K562 (cell line): ENCODE data around the gene OPCML. TPM values are rescaled to one million over a fixed set of nuclear protein-coding genes. Genes with fewer than 3 reads are reported as not detected.

Experiments used
- ATAC-seq: fragments of 200-7000 bp; cut with Tn5 transposase; 3 replicates; pipeline ENCODE4 v1.9.1; 2020; ENCODE audit warnings: moderate library complexity
- BruUV-seq: library from RNA; stranded (reverse); fragments of 400-500 nt; replicated peaks from 2 replicates; lab custom pipeline; 2021; lab: Mats Ljungman, UMichigan
- CTCF ChIA-PET: fragments of 300-600 bp; formaldehyde crosslinking; extraction: SDS; loops from one replicate; lab custom pipeline; 2021; ENCODE audit warnings: low intra/inter-chr PET ratio; lab: Yijun Ruan, JAX
- POLR2A ChIA-PET: fragments of 300-600, 350-650 bp; sonication (Branson Sonifier 250); formaldehyde crosslinking; extraction: SDS; loops from one replicate; lab custom pipeline; 2021; ENCODE audit warnings: antibody characterized with exemption, inconsistent platforms; lab: Yijun Ruan, JAX
- DNase-seq, 4 experiments: peaks; one replicate each; pipeline versions ENCODE4 v3.0.0 to v3.0.0-alpha.2; 2011 to 2018; ENCODE audit warnings: low spot score in 3 of 4, mixed read lengths in 3 of 4; ENCODE audit errors: extremely low read depth in 1 of 4
- FAIRE-seq: peaks from 2 replicates; lab custom pipeline; 2011; peaks lifted over from hg19 to GRCh38; lab: Jason Lieb, UNC
- H2AFZ ChIP-seq: 2 replicates; pipeline ENCODE4 v1.6.0; 2011; ENCODE audit warnings: low read depth, low read length, control low read depth, inconsistent platforms
- H3K27ac ChIP-seq: fragments of 200-600 bp; 3 replicates; pipeline ENCODE4 v1.8.0; 2011; ENCODE audit warnings: low read depth, mild to moderate bottlenecking, control low read depth, inconsistent platforms, low read length, moderate library complexity, mixed read lengths; ENCODE audit errors: extremely low read depth
- H3K27me3 ChIP-seq, 2 experiments: fragments of 300-600 bp in 1 of 2; 2 replicates in 1 of 2; 3 replicates in 1 of 2; pipeline versions ENCODE4 v1.6.0 to v1.8.0; 2011; ENCODE audit warnings: inconsistent platforms in 2 of 2, low read length in 2 of 2, mild to moderate bottlenecking in 1 of 2, mixed read lengths in 1 of 2, moderate library complexity in 1 of 2; ENCODE audit not compliant: control insufficient read depth in 2 of 2, insufficient read depth in 2 of 2
- H3K36me3 ChIP-seq: fragments of 300-600 bp; 3 replicates; pipeline ENCODE4 v1.8.0; 2011; ENCODE audit warnings: mild to moderate bottlenecking, low read length, inconsistent platforms; ENCODE audit not compliant: control insufficient read depth, insufficient read depth
- H3K4me1 ChIP-seq, 2 experiments: fragments of 200-600 bp in 1 of 2; replicated peaks in 1 of 2; 2 replicates in 1 of 2; 3 replicates in 1 of 2; pipeline versions ENCODE4 v1.5.1 to v1.8.0; 2011; ENCODE audit warnings: inconsistent platforms in 2 of 2, low read length in 2 of 2, mild to moderate bottlenecking in 1 of 2, mixed read lengths in 1 of 2, moderate library complexity in 1 of 2; ENCODE audit not compliant: control insufficient read depth in 2 of 2, insufficient read depth in 2 of 2
- H3K4me2 ChIP-seq: 2 replicates; pipeline ENCODE4 v1.6.1; 2011; ENCODE audit warnings: low read length, control low read depth, inconsistent platforms, mixed read lengths; ENCODE audit not compliant: insufficient read depth
- H3K4me3 ChIP-seq: fragments of 200-600 bp; sonication (generic), shearing (Covaris generic); 2 replicates; pipeline ENCODE4 v1.5.1; 2016; ENCODE audit warnings: control low read depth, inconsistent platforms
- H3K79me2 ChIP-seq: fragments of 200-600 bp; 3 replicates; pipeline ENCODE4 v1.8.0; 2011; ENCODE audit warnings: low read length, inconsistent platforms; ENCODE audit not compliant: control insufficient read depth, insufficient read depth
- H3K9ac ChIP-seq, 2 experiments: 2 replicates each; pipeline versions ENCODE4 v1.6.0 to v1.6.1; 2011; ENCODE audit warnings: low read depth in 2 of 2, low read length in 2 of 2, control low read depth in 1 of 2, inconsistent platforms in 1 of 2, mild to moderate bottlenecking in 1 of 2, mixed read lengths in 1 of 2; ENCODE audit not compliant: insufficient read depth in 1 of 2
- H3K9me1 ChIP-seq: one replicate; pipeline ENCODE4 v1.6.0; 2011; ENCODE audit warnings: inconsistent platforms, mild to moderate bottlenecking, low read length, moderate library complexity; ENCODE audit not compliant: control insufficient read depth, insufficient read depth
- H3K9me3 ChIP-seq: replicated peaks from 2 replicates; pipeline ENCODE4 v1.5.1; 2011; ENCODE audit warnings: low read depth, low read length, inconsistent platforms; ENCODE audit not compliant: control insufficient read depth, insufficient read depth
- H4K20me1 ChIP-seq: replicated peaks from 2 replicates; pipeline ENCODE4 v1.6.1; 2011; ENCODE audit warnings: low read length, inconsistent platforms, mixed read lengths; ENCODE audit not compliant: control insufficient read depth, insufficient read depth
- DACH1 ChIP-seq: fragments of 450-650 bp; IDR thresholded peaks from 2 replicates; pipeline ENCODE4 v1.6.1; 2018; ENCODE audit not compliant: partially characterized antibody
- DNMT1 ChIP-seq: fragments of 450-650 bp; IDR thresholded peaks from 2 replicates; pipeline ENCODE4 v1.6.1; 2016; ENCODE audit warnings: antibody characterized with exemption, mild to moderate bottlenecking
- MBD2 ChIP-seq: sonication (generic); IDR thresholded peaks from 2 replicates; pipeline ENCODE4 v1.6.1; 2016; ENCODE audit warnings: low read depth, borderline replicate concordance
- NCOA4 ChIP-seq: fragments of 450-650 bp; IDR thresholded peaks from 2 replicates; pipeline ENCODE4 v1.6.1; 2018; ENCODE audit warnings: mild to moderate bottlenecking; ENCODE audit not compliant: partially characterized antibody
- NEUROD1 ChIP-seq: fragments of 150-350 bp; IDR thresholded peaks from 2 replicates; pipeline ENCODE4 v1.6.1; 2014; ENCODE audit warnings: borderline replicate concordance, low read length, low read depth; ENCODE audit not compliant: partially characterized antibody
- WGBS: fragments of 100-300 bp; shearing (Covaris generic); methylation state at CpG from one replicate; pipeline ENCODE4 v1.1.6; 2016; ENCODE audit warnings: low coverage, mixed read lengths; ENCODE audit not compliant: insufficient coverage; ENCODE audit errors: missing lambda C conversion rate; 5-methylcytosine and 5-hydroxymethylcytosine counted together
- in situ Hi-C: fragments of 300-500 bp; cut with MboI; formaldehyde crosslinking; loops from 4 replicates; pipeline ENCODE4 v1.15.0; 2018; ENCODE audit warnings: inconsistent platforms, mixed read lengths
- intact Hi-C: fragments of 100-400 bp; cut with micrococcal nuclease; formaldehyde crosslinking; loops from 2 replicates; pipeline ENCODE4 v1.14.2; 2022
- polyA plus RNA-seq, 8 experiments: library from polyadenylated mRNA; depleted of rRNA in 4 of 8; stranded (reverse) in 5 of 8; unstranded in 3 of 8; fragments of >200 nt; fragmentation: Nextera tagmentation in 2 of 8; fragmentation: Illumina TruSeq in 1 of 8; extraction: Ambion mirVana in 2 of 8; extraction: Trizol in 1 of 8; gene quantifications; 2 replicates each; pipeline versions ENCODE4 v1.2.1 to v1.2.3, GENCODE V29; 2011 to 2014; ENCODE audit warnings: inconsistent platforms in 1 of 8, missing spikeins in 1 of 8
- total RNA-seq, 7 experiments: library from RNA; depleted of rRNA in 6 of 7; stranded (reverse); fragments of >200 nt in 6 of 7; fragmentation: Illumina TruSeq in 2 of 7; extraction: Trizol in 2 of 7; gene quantifications; 2 replicates each; pipeline versions ENCODE4 v1.2.1 to v1.2.3, GENCODE V29; 2011 to 2021; ENCODE audit warnings: low replicate concordance in 1 of 7
- TF ChIP-seq, protein P1 (sequence below): fragments of 250-450 bp; sonication (Bioruptor Pico); IDR thresholded peaks from 2 replicates; pipeline ENCODE4 v1.4.0; 2020; ENCODE audit warnings: mild to moderate bottlenecking, moderate library complexity
- TF ChIP-seq, protein P2 (sequence below), 2 experiments: fragments of 450-650 bp in 1 of 2; sonication (generic) in 1 of 2; formaldehyde crosslinking; conservative IDR thresholded peaks; 2 replicates each; pipeline versions ENCODE4 v1.4.0 to v1.8.1; 2020 to 2022; ENCODE audit warnings: mild to moderate bottlenecking in 1 of 2, missing genetic modification reagents in 1 of 2
- TF ChIP-seq, protein P3 (sequence below), 2 experiments: fragments of 150-350 bp in 1 of 2; IDR thresholded peaks; 2 replicates each; pipeline ENCODE4 v1.6.1; 2012 to 2016; ENCODE audit warnings: low read depth in 2 of 2, low read length in 2 of 2, mild to moderate bottlenecking in 1 of 2, moderate library complexity in 1 of 2
- TF ChIP-seq, protein P4 (sequence below): fragments of 450-650 bp; IDR thresholded peaks from 2 replicates; pipeline ENCODE4 v1.6.1; 2018; ENCODE audit warnings: mild to moderate bottlenecking, low read depth; ENCODE audit not compliant: partially characterized antibody

Gene OPCML
- total and polyA plus RNA-seq, 9 of the 15 experiments (the other 6 are each of a cell fraction or from before 2014, with no cell fraction given): not detected

DNA sequence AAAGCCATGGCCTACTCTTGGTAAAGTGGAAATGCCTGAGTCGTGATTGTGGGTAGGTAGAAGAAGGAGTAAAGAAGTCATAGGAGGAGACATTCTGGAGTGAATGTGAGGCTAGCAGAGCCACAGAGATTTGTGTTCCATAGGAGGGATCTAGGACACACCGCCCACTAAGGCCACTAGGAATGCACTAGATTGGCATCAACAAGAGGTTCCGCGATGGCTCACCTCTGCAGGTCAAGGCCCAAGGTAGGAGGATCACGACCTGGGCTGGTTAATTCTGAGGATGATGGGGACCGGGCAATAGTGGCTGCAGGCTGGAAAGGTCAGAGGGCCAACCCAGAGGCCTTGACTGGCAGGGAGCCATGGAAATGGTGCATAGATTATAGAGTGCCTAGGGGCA is 48.8 kb upstream of the OPCML start (continued):
- TF ChIP-seq, protein P1, sequence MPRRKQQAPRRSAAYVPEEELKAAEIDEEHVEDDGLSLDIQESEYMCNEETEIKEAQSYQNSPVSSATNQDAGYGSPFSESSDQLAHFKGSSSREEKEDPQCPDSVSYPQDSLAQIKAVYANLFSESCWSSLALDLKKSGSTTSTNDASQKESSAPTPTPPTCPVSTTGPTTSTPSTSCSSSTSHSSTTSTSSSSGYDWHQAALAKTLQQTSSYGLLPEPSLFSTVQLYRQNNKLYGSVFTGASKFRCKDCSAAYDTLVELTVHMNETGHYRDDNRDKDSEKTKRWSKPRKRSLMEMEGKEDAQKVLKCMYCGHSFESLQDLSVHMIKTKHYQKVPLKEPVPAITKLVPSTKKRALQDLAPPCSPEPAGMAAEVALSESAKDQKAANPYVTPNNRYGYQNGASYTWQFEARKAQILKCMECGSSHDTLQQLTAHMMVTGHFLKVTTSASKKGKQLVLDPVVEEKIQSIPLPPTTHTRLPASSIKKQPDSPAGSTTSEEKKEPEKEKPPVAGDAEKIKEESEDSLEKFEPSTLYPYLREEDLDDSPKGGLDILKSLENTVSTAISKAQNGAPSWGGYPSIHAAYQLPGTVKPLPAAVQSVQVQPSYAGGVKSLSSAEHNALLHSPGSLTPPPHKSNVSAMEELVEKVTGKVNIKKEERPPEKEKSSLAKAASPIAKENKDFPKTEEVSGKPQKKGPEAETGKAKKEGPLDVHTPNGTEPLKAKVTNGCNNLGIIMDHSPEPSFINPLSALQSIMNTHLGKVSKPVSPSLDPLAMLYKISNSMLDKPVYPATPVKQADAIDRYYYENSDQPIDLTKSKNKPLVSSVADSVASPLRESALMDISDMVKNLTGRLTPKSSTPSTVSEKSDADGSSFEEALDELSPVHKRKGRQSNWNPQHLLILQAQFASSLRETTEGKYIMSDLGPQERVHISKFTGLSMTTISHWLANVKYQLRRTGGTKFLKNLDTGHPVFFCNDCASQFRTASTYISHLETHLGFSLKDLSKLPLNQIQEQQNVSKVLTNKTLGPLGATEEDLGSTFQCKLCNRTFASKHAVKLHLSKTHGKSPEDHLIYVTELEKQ: no peak

DNA sequence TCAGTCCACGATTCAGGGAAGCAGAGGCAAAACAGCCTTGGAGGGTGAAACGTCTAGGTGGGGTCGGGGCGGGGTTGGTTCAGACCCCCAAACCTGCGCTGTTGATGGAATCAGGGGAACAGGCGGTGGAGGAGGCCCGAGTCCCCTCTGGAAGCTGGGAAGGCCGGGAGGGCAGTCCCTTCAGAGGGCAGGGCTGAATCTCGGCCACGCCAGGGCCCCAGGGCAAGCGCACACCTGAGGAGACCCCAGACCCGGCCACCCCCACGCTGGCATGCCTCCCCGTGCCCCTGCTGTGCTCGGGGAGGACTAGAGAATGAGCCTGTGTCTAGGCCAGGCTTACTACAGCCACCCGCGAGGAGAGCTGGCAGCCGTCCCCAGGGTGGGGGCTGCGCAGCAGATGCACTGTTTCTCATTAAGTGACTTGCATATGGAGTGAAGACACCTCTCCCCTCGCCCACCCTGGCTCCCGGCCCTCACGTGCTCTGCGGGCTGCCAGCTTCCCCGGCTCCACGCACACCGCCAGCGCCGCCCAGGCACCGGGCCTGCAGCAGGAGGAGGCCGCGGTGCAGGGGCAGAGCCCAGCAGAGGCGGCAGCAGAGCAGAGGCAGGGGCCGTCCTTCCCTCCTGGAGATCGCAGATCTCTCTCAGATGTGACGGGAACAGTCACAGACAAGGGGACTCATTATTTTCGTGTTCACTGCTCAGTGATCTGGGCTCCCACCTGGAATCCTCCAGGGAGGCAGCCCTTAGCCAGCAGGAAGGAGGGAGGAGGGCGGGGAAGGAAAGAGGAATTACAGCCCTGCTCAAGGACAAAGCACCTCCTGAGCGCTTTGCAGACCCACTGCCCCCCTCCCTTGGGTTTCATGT is 47.1 kb upstream of the OPCML start:
- Histone ChIP-seq H3K9me3 (no peaks in the 10 kb centered on the region; the same call in 1 of the 2 replicates), H3K9me1 (no peaks in the 10 kb centered on the region), H4K20me1 (no peaks in the 10 kb centered on the region), H3K9ac (no peak overlapping the region), H3K27ac (no peak overlapping the region), H3K36me3 (no peaks in the 10 kb centered on the region), H2AFZ (no peak overlapping the region), H3K79me2 (no peaks in the 10 kb centered on the region), H3K27me3 (no peaks in the 10 kb centered on the region), H3K4me3 (no peak overlapping the region), H3K4me1 (no peaks in the 10 kb centered on the region; a peak in 1 of 5 replicates), H3K4me2 (no peak overlapping the region)
- DNase-seq: no peak
- ATAC-seq: no peak
- no peak for FAIRE-seq
- WGBS: under 1% methylated on average over 36 of the region's 38 CpGs
- intact Hi-C loops (loop anchor here (10.0 kb wide), 1 partner anchor 245 kb away; no protein-coding TSS in a partner anchor), in situ Hi-C loops (no loop called here)
- CTCF ChIA-PET: no interaction called here
- POLR2A ChIA-PET: interaction anchor here (0.6 kb wide), 1 partner anchor 292 kb away, joined by 3 read pairs; no protein-coding TSS in a partner anchor
- no TSS peak for BruUV-seq
- TF ChIP-seq, protein P2, sequence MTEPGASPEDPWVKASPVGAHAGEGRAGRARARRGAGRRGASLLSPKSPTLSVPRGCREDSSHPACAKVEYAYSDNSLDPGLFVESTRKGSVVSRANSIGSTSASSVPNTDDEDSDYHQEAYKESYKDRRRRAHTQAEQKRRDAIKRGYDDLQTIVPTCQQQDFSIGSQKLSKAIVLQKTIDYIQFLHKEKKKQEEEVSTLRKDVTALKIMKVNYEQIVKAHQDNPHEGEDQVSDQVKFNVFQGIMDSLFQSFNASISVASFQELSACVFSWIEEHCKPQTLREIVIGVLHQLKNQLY (CRISPR knock-in tag; conservative IDR thresholded peaks at IDR 0.05): no peak
- no peak for TF ChIP-seq NEUROD1
- no peak for TF ChIP-seq MBD2
- TF ChIP-seq DACH1: no peak
- TF ChIP-seq, protein P3, sequence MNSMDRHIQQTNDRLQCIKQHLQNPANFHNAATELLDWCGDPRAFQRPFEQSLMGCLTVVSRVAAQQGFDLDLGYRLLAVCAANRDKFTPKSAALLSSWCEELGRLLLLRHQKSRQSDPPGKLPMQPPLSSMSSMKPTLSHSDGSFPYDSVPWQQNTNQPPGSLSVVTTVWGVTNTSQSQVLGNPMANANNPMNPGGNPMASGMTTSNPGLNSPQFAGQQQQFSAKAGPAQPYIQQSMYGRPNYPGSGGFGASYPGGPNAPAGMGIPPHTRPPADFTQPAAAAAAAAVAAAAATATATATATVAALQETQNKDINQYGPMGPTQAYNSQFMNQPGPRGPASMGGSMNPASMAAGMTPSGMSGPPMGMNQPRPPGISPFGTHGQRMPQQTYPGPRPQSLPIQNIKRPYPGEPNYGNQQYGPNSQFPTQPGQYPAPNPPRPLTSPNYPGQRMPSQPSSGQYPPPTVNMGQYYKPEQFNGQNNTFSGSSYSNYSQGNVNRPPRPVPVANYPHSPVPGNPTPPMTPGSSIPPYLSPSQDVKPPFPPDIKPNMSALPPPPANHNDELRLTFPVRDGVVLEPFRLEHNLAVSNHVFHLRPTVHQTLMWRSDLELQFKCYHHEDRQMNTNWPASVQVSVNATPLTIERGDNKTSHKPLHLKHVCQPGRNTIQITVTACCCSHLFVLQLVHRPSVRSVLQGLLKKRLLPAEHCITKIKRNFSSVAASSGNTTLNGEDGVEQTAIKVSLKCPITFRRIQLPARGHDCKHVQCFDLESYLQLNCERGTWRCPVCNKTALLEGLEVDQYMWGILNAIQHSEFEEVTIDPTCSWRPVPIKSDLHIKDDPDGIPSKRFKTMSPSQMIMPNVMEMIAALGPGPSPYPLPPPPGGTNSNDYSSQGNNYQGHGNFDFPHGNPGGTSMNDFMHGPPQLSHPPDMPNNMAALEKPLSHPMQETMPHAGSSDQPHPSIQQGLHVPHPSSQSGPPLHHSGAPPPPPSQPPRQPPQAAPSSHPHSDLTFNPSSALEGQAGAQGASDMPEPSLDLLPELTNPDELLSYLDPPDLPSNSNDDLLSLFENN (IDR thresholded peaks at IDR 0.05; ENCODE audit: low read depth in 2 of 2, low read length in 2 of 2): no peak
- TF ChIP-seq DNMT1: no peak
- TF ChIP-seq, protein P4, sequence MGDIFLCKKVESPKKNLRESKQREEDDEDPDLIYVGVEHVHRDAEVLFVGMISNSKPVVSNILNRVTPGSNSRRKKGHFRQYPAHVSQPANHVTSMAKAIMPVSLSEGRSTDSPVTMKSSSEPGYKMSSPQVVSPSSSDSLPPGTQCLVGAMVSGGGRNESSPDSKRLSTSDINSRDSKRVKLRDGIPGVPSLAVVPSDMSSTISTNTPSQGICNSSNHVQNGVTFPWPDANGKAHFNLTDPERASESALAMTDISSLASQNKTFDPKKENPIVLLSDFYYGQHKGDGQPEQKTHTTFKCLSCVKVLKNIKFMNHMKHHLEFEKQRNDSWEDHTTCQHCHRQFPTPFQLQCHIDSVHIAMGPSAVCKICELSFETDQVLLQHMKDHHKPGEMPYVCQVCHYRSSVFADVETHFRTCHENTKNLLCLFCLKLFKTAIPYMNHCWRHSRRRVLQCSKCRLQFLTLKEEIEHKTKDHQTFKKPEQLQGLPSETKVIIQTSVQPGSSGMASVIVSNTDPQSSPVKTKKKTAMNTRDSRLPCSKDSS: no peak
- TF ChIP-seq NCOA4: no peak
